PC-3 (cell line): ENCODE data around the gene KRTAP6-2. TPM values are rescaled to one million over a fixed set of nuclear protein-coding genes. Genes with fewer than 3 reads are reported as not detected.

Experiments used
- ATAC-seq: fragments of 200-7000 bp; cut with Tn5 transposase; 2 replicates; pipeline ENCODE4 v1.9.1; 2020; ENCODE audit warnings: mild to moderate bottlenecking, moderate library complexity
- BruUV-seq: library from RNA; stranded (reverse); fragments of 400-500 nt; replicated peaks from 2 replicates; lab custom pipeline; 2021; lab: Mats Ljungman, UMichigan
- CTCF ChIA-PET: fragments of 300-600 bp; sonication (Branson Sonifier 250); formaldehyde crosslinking; loops from one replicate; lab custom pipeline; 2022; ENCODE audit warnings: antibody characterized with exemption; lab: Charles Lee
- POLR2A ChIA-PET: fragments of 300-600 bp; sonication (Branson Sonifier 250); formaldehyde crosslinking; loops from one replicate; lab custom pipeline; 2022; ENCODE audit warnings: antibody characterized with exemption; ENCODE audit not compliant: unreplicated experiment; lab: Charles Lee
- DNase-seq: peaks from one replicate; pipeline ENCODE4 v3.0.0-alpha.2; 2015
- H2AFZ ChIP-seq: fragments of 300-600 bp; sonication (generic); 2 replicates; pipeline ENCODE4 v1.6.0; 2016; ENCODE audit warnings: antibody characterized with exemption, low read length
- H3F3A ChIP-seq: fragments of 300-600 bp; sonication (generic); one replicate; pipeline ENCODE4 v1.6.0; 2017; ENCODE audit warnings: antibody characterized with exemption, low read length, control low read depth, mild to moderate bottlenecking; ENCODE audit not compliant: unreplicated experiment
- H3K27ac ChIP-seq: fragments of 300-600 bp; sonication (generic); 2 replicates; pipeline ENCODE4 v1.5.1; 2016; ENCODE audit warnings: mild to moderate bottlenecking, low read length
- H3K27me3 ChIP-seq: fragments of 300-600 bp; sonication (generic); 2 replicates; pipeline ENCODE4 v1.6.1; 2016; ENCODE audit warnings: low read length, mixed read lengths
- H3K36me3 ChIP-seq: fragments of 300-600 bp; sonication (generic); 2 replicates; pipeline ENCODE4 v1.6.1; 2016; ENCODE audit warnings: low read depth, mixed run types, low read length, mixed read lengths
- H3K4me1 ChIP-seq: fragments of 300-600 bp; sonication (generic); 2 replicates; pipeline ENCODE4 v1.5.1; 2016; ENCODE audit warnings: low read length; ENCODE audit not compliant: insufficient read depth
- H3K4me2 ChIP-seq: fragments of 300-600 bp; sonication (generic); 2 replicates; pipeline ENCODE4 v1.6.0; 2016; ENCODE audit warnings: low read length
- H3K4me3 ChIP-seq: fragments of 300-600 bp; sonication (generic); 2 replicates; pipeline ENCODE4 v1.5.1; 2016; ENCODE audit warnings: mild to moderate bottlenecking, low read length, mixed read lengths
- H3K79me2 ChIP-seq: fragments of 300-600 bp; sonication (generic); 2 replicates; pipeline ENCODE4 v1.6.1; 2017; ENCODE audit warnings: low read length, mixed read lengths
- H3K9ac ChIP-seq: fragments of 300-600 bp; sonication (generic); 2 replicates; pipeline ENCODE4 v1.6.0; 2016; ENCODE audit warnings: mild to moderate bottlenecking, low read length
- H3K9me2 ChIP-seq: fragments of 300-600 bp; sonication (generic); replicated peaks from 2 replicates; pipeline ENCODE4 v1.6.1; 2016; ENCODE audit warnings: mixed run types, low read length, mixed read lengths
- H3K9me3 ChIP-seq: fragments of 300-600 bp; sonication (generic); 2 replicates; pipeline ENCODE4 v1.6.1; 2016; ENCODE audit warnings: low read length, mixed read lengths
- H4K20me1 ChIP-seq: fragments of 300-600 bp; sonication (generic); 2 replicates; pipeline ENCODE4 v1.6.1; 2016; ENCODE audit warnings: low read length, mixed read lengths
- CTCF ChIP-seq: fragments of 300-600 bp; sonication (generic); conservative IDR thresholded peaks from 2 replicates; pipeline ENCODE4 v1.5.1; 2017; ENCODE audit warnings: antibody characterized with exemption, low read depth, mild to moderate bottlenecking, low read length
- EZH2 ChIP-seq: fragments of 300-600 bp; sonication (generic); IDR thresholded peaks from one replicate; pipeline ENCODE4 v1.6.1; 2017; ENCODE audit warnings: antibody characterized with exemption, mild to moderate bottlenecking, low read length; ENCODE audit not compliant: unreplicated experiment
- EZH2phosphoT487 ChIP-seq: fragments of 300-600 bp; sonication (generic); IDR thresholded peaks from 2 replicates; pipeline ENCODE4 v1.6.1; 2018; ENCODE audit warnings: mild to moderate bottlenecking, antibody characterized with exemption, low read length, borderline replicate concordance
- intact Hi-C: fragments of 100-400 bp; cut with micrococcal nuclease; formaldehyde crosslinking; loops from 2 replicates; pipeline ENCODE4 v1.9.0; 2023
- total RNA-seq: library from RNA; depleted of rRNA; stranded (reverse); fragments of >200 nt; gene quantifications from 2 replicates; pipeline ENCODE4 v1.2.3, GENCODE V29; 2014

The KRTAP6-2 gene
- total RNA-seq, 1 experiment from 2014 or later, result not detected

GRCh38 chr21:30628109-30628508, 29.4 kb upstream of the KRTAP6-2 start:
- H3F3A ChIP-seq, result no peaks in the 10 kb centered on the region
- ChIA-PET POLR2A (no interaction called here), CTCF (no interaction called here)
- no peaks in the 10 kb centered on the region for H3K79me2 ChIP-seq
- H2AFZ ChIP-seq, result no peak overlapping the region
- no peaks in the 10 kb centered on the region for H3K36me3 ChIP-seq
- H3K27ac ChIP-seq, result no peak overlapping the region
- H3K4me1 ChIP-seq, result 0 out of 2 replicates have a peak, but pooled peaks cover 3% of the 10 kb centered on the region
- no peak overlapping the region for H3K4me3 ChIP-seq
- intact Hi-C loops, result no loop called here
- DNase-seq, result no peak
- no peaks in the 10 kb centered on the region for H3K27me3 ChIP-seq
- BruUV-seq, result no TSS peak
- H3K9me2 ChIP-seq, result no peaks in the 10 kb centered on the region
- no peak overlapping the region for H3K9ac ChIP-seq
- H4K20me1 ChIP-seq, result no peaks in the 10 kb centered on the region
- TF ChIP-seq EZH2phosphoT487 (no peak), CTCF (no peak), EZH2 (no peak)
- H3K9me3 ChIP-seq, result no peaks in the 10 kb centered on the region
- ATAC-seq, result no peak
- no peak overlapping the region for H3K4me2 ChIP-seq

GRCh38 chr21:30625449-30626165, 26.9 kb upstream of the KRTAP6-2 start:
- DNase-seq, result no peak
- H3K9ac ChIP-seq, result no peak overlapping the region
- H4K20me1 ChIP-seq, result no peaks in the 10 kb centered on the region
- no TSS peak for BruUV-seq
- TF ChIP-seq EZH2phosphoT487, result no peak
- no peak for TF ChIP-seq CTCF
- no peak for TF ChIP-seq EZH2
- POLR2A ChIA-PET, result no interaction called here
- H3K4me3 ChIP-seq, result no peak overlapping the region
- H3F3A ChIP-seq, result no peaks in the 10 kb centered on the region
- no peak overlapping the region for H3K4me2 ChIP-seq
- intact Hi-C loops, result no loop called here
- no peaks in the 10 kb centered on the region for H3K27me3 ChIP-seq
- H3K27ac ChIP-seq, result no peak overlapping the region
- H3K9me2 ChIP-seq, result no peaks in the 10 kb centered on the region
- H2AFZ ChIP-seq, result no peak overlapping the region
- no peaks in the 10 kb centered on the region for H3K79me2 ChIP-seq
- no peaks in the 10 kb centered on the region for H3K9me3 ChIP-seq
- no peak for ATAC-seq
- no peaks in the 10 kb centered on the region for H3K36me3 ChIP-seq
- CTCF ChIA-PET, result no interaction called here
- H3K4me1 ChIP-seq, result peaks cover 28% of the 10 kb centered on the region

DNA sequence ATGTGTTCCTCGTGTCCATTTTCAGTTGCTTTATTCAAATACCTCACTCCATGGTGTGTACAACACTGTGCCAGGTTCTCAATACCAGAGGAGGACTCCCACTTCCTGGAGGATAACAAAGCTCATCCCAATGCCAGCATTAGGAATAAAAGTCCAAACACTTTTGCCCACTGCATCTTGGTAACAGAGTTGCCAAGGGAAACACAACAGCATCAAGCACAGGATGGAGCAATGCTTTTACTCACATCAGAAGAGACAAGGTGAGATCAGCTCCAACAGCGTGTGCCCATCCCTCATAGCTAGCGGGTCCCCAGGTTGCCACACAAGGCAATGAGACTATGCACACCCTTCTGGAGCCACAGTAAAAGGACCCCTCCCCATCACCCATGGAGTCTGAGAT, 24.7 kb upstream of the KRTAP6-2 start:
- Histone ChIP-seq H3K4me2 (no peak overlapping the region), H3K9me2 (no peaks in the 10 kb centered on the region), H3K4me1 (peaks cover 47% of the 10 kb centered on the region), H3K36me3 (no peaks in the 10 kb centered on the region), H3K9ac (no peak overlapping the region), H3K27ac (no peak overlapping the region), H3K4me3 (no peak overlapping the region), H4K20me1 (no peaks in the 10 kb centered on the region), H3K9me3 (no peaks in the 10 kb centered on the region), H3K79me2 (no peaks in the 10 kb centered on the region), H3F3A (peaks cover 4% of the 10 kb centered on the region), H2AFZ (no peak overlapping the region), H3K27me3 (no peaks in the 10 kb centered on the region)
- peak; percentile 12 for DNase-seq
- no peak for TF ChIP-seq EZH2
- TF ChIP-seq CTCF, result no peak
- TF ChIP-seq EZH2phosphoT487, result no peak
- ATAC-seq, result no peak
- no TSS peak for BruUV-seq
- CTCF ChIA-PET, result interaction anchor here (1.2 kb wide), 1 partner anchor 126 kb away, joined by 3 read pairs; no protein-coding TSS in a partner anchor
- intact Hi-C loops, result no loop called here
- POLR2A ChIA-PET, result interaction anchor here (0.7 kb wide), 1 partner anchor 1655 kb away, joined by 22 read pairs; no protein-coding TSS in a partner anchor
